HCT116 (cell line): Measurements from ENCODE around the gene GPR89B. TPM values are rescaled to one million over a fixed set of nuclear protein-coding genes. Genes with fewer than 3 reads are reported as not detected.
A peak's percentile ranks its signal among the peaks of the same experiment; 100 is the strongest.
"Not testable (repeated sequence)": the region's sequence is repeated elsewhere in the genome, so short reads cannot be mapped to it uniquely, and the experiment has no call there.

Experiments
- ATAC-seq: fragments of 200-7000 bp; cut with Tn5 transposase; 2 replicates; pipeline ENCODE4 v1.9.1; 2020; ENCODE audit warnings: mild to moderate bottlenecking, moderate library complexity
- BruUV-seq: library from RNA; stranded (reverse); fragments of 400-500 nt; replicated peaks from 2 replicates; lab custom pipeline; 2021; lab: Mats Ljungman, UMichigan
- CTCF ChIA-PET: fragments of 300-600 bp; sonication (Branson Sonifier 250); formaldehyde crosslinking; loops from one replicate; lab custom pipeline; 2021; ENCODE audit warnings: antibody characterized with exemption; lab: Charles Lee
- POLR2A ChIA-PET: fragments of 300-600, 350-600 bp; sonication (Branson Sonifier 250); formaldehyde crosslinking; loops from one replicate; lab custom pipeline; 2021; ENCODE audit warnings: antibody characterized with exemption; lab: Charles Lee
- RAD21 ChIA-PET, 2 experiments: fragments of 300-600 bp; sonication (Branson Sonifier 250); formaldehyde crosslinking; loops; one replicate each; lab custom pipeline; 2023; ENCODE audit warnings: low total read pairs in 2 of 2; ENCODE audit not compliant: uncharacterized antibody in 2 of 2, unreplicated experiment in 2 of 2, low non-redundant PET in 1 of 2; lab: Charles Lee
- DNase-seq: peaks from one replicate; pipeline ENCODE4 v3.0.0-alpha.2; 2010; ENCODE audit warnings: low read depth, low spot score
- H2AFZ ChIP-seq: fragments of 200-600 bp; shearing (Covaris generic), sonication (generic); 2 replicates; pipeline ENCODE4 v1.6.1; 2017; ENCODE audit warnings: low read depth, mixed run types, mixed read lengths, antibody characterized with exemption, low read length; ENCODE audit not compliant: poor library complexity, severe bottlenecking
- H3K27ac ChIP-seq: 2 replicates; pipeline ENCODE4 v1.5.1; 2012; ENCODE audit warnings: low read depth, low read length
- H3K27me3 ChIP-seq: fragments of 200-600 bp; sonication (generic); 2 replicates; pipeline ENCODE4 v1.6.1; 2016; ENCODE audit warnings: mixed run types, low read length, mixed read lengths; ENCODE audit not compliant: insufficient read depth
- H3K36me3 ChIP-seq, 2 experiments: fragments of 200-500 bp in 1 of 2; fragments of 200-600 bp in 1 of 2; sonication (Bioruptor generic) in 1 of 2; sonication (generic) in 1 of 2; 2 replicates each; pipeline versions ENCODE4 v1.5.1 to v1.6.1; 2014 to 2016; ENCODE audit warnings: low read length in 2 of 2, inconsistent platforms in 1 of 2, mixed read lengths in 1 of 2, mixed run types in 1 of 2; ENCODE audit not compliant: insufficient read depth in 2 of 2, control insufficient read depth in 1 of 2
- H3K4me1 ChIP-seq, 2 experiments: fragments of 200-600 bp in 1 of 2; sonication (generic) in 1 of 2; 2 replicates each; pipeline versions ENCODE4 v1.5.1 to v1.6.1; 2012 to 2017; ENCODE audit warnings: low read length in 2 of 2, inconsistent platforms in 1 of 2, mild to moderate bottlenecking in 1 of 2, mixed read lengths in 1 of 2, mixed run types in 1 of 2, moderate library complexity in 1 of 2; ENCODE audit not compliant: insufficient read depth in 2 of 2, control insufficient read depth in 1 of 2
- H3K4me2 ChIP-seq: fragments of 200-600 bp; sonication (generic); 2 replicates; pipeline ENCODE4 v1.6.1; 2017; ENCODE audit warnings: mixed run types, low read length, mixed read lengths
- H3K4me3 ChIP-seq, 2 experiments: fragments of 200-600 bp in 1 of 2; sonication (generic) in 1 of 2; replicated peaks in 1 of 2; 2 replicates each; pipeline ENCODE4 v1.5.1; 2011 to 2016; ENCODE audit warnings: low read length in 2 of 2, control low read depth in 1 of 2, low read depth in 1 of 2, mild to moderate bottlenecking in 1 of 2, mixed read lengths in 1 of 2, mixed run types in 1 of 2
- H3K79me2 ChIP-seq: fragments of 200-600 bp; sonication (generic); 2 replicates; pipeline ENCODE4 v1.6.1; 2017; ENCODE audit warnings: mild to moderate bottlenecking, mixed run types, low read length, moderate library complexity, mixed read lengths; ENCODE audit not compliant: insufficient read depth
- H3K9ac ChIP-seq: fragments of 200-600 bp; sonication (generic); 2 replicates; pipeline ENCODE4 v1.6.1; 2016; ENCODE audit warnings: low read length, mixed read lengths
- H3K9me2 ChIP-seq: fragments of 200-600 bp; sonication (generic), shearing (Covaris generic); 2 replicates; pipeline ENCODE4 v1.6.1; 2017; ENCODE audit warnings: mixed run types, mild to moderate bottlenecking, moderate library complexity; ENCODE audit not compliant: insufficient read depth
- H3K9me3 ChIP-seq, 2 experiments: fragments of 200-500 bp in 1 of 2; fragments of 200-600 bp in 1 of 2; sonication (Bioruptor generic) in 1 of 2; sonication (generic) in 1 of 2; 2 replicates each; pipeline ENCODE4 v1.6.1; 2014 to 2017; ENCODE audit warnings: low read length in 2 of 2, mixed read lengths in 2 of 2, inconsistent platforms in 1 of 2, low read depth in 1 of 2, mild to moderate bottlenecking in 1 of 2, mixed run types in 1 of 2, moderate library complexity in 1 of 2; ENCODE audit not compliant: control insufficient read depth in 1 of 2, insufficient read depth in 1 of 2
- H4K20me1 ChIP-seq: fragments of 200-600 bp; sonication (generic), shearing (Covaris generic); 2 replicates; pipeline ENCODE4 v1.6.1; 2017; ENCODE audit warnings: mixed run types, mild to moderate bottlenecking, moderate library complexity; ENCODE audit not compliant: insufficient read depth
- EGR1 ChIP-seq: IDR thresholded peaks from 2 replicates; pipeline ENCODE4 v1.6.1; 2012; ENCODE audit warnings: low read depth
- intact Hi-C: fragments of 100-400 bp; cut with micrococcal nuclease; formaldehyde crosslinking; loops from 2 replicates; pipeline ENCODE4 v1.10.0; 2022
- total RNA-seq: library from RNA; stranded (reverse); gene quantifications from one replicate; pipeline ENCODE4 v1.2.1, GENCODE V29; 2021; ENCODE audit not compliant: unreplicated experiment

The GPR89B gene
- total RNA-seq, 1 experiment from 2014 or later = 11.0 TPM

DNA sequence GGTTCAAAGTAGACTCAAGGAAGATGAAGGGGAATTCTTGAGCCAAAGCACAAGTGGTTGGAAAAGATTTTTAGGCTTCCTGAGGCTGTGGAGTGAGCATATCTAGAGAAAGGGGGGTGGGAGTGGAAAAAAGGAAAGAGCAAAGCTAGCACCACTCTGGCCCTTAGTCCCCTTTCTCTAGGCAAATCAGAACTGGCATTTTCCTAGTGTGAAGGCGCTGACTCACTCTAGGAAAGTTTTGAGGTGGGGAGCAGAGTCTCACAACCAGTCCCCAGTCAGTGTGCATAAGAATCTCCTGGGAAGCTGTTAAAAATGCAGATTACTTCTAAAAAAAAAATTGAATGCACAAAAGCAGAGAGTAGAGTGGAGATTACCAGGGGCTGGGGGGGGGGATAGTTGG is 3.4 kb upstream of the GPR89B start:
- Histone ChIP-seq H3K9me3 (no peaks in the 10 kb centered on the region), H2AFZ (no peak overlapping the region), H3K27me3 (no peaks in the 10 kb centered on the region), H3K4me1 (peaks cover 0 to 3% of the 10 kb centered on the region in 2 experiments; a peak in 2 of 4 replicates), H3K4me3 (no peak overlapping the region), H3K79me2 (peaks cover 5% of the 10 kb centered on the region; the same call in 1 of the 2 replicates), H3K27ac (no peak overlapping the region), H3K9ac (no peak overlapping the region), H3K36me3 (no peaks in the 10 kb centered on the region), H4K20me1 (no peaks in the 10 kb centered on the region), H3K9me2 (no peaks in the 10 kb centered on the region), H3K4me2 (no peak overlapping the region)
- ChIA-PET POLR2A (interaction anchor here (0.6 kb wide), 1 partner anchor 250 kb away, joined by 3 read pairs; no protein-coding TSS in a partner anchor), CTCF (no interaction called here), RAD21 (no interaction called here)
- ATAC-seq (no peak), DNase-seq (no peak)
- BruUV-seq = no TSS peak
- intact Hi-C loops = no loop called here
- no peak for TF ChIP-seq EGR1

DNA sequence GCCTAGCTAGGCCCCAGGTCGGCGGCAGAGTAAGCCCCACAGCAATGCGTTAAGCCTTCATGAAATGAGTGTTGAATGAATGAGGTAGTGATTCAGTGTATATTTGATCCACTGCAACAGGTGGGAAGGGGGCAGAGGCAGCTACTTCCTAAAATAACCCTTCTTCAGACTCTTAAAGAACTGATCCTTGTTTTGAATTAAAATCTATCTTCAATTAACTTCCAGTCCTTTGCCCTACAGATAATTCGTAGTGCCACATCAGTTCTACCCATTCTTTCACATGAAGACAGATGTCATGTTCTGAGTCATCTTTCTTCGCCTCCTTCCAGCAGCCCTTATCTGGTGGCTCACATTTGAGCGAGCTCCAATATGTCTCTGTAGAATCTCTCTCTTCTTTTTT is 1.0 kb upstream of the GPR89B start:
- H4K20me1 ChIP-seq, H3K4me1 ChIP-seq, H3K27ac ChIP-seq, DNase-seq, CTCF ChIA-PET, H3K27me3 ChIP-seq, H2AFZ ChIP-seq, H3K79me2 ChIP-seq, ATAC-seq, H3K9me3 ChIP-seq, H3K36me3 ChIP-seq, intact Hi-C loops, H3K9ac ChIP-seq, H3K4me3 ChIP-seq, RAD21 ChIA-PET, BruUV-seq, POLR2A ChIA-PET, H3K4me2 ChIP-seq, H3K9me2 ChIP-seq: not testable (repeated sequence)

GRCh38 chr1:147927689-147928088 is 531 bp upstream of the GPR89B start:
- H3K9me2 ChIP-seq, intact Hi-C loops, H3K4me1 ChIP-seq, CTCF ChIA-PET, H3K27ac ChIP-seq, H3K9ac ChIP-seq, H2AFZ ChIP-seq, H3K9me3 ChIP-seq, H3K4me3 ChIP-seq, BruUV-seq, H3K4me2 ChIP-seq, H3K79me2 ChIP-seq, RAD21 ChIA-PET, H4K20me1 ChIP-seq, DNase-seq, H3K27me3 ChIP-seq, H3K36me3 ChIP-seq, POLR2A ChIA-PET: not testable (repeated sequence)
- peak; percentile 2 for ATAC-seq

- H2AFZ ChIP-seq, H3K4me1 ChIP-seq, POLR2A ChIA-PET, H3K27ac ChIP-seq, DNase-seq, H3K9me2 ChIP-seq, BruUV-seq, RAD21 ChIA-PET, H3K27me3 ChIP-seq, H3K4me2 ChIP-seq, CTCF ChIA-PET, H3K36me3 ChIP-seq, intact Hi-C loops, H3K4me3 ChIP-seq, ATAC-seq, H3K79me2 ChIP-seq, H3K9me3 ChIP-seq, H3K9ac ChIP-seq, H4K20me1 ChIP-seq: not testable (repeated sequence)
Observed at GRCh38 chr1:147931137-147931536, 2.9 kb downstream of the GPR89B start.
